Esophagus squamous epithelium (tissue), 5 donors: Measurements from ENCODE around the gene ZFP62. TPM values are rescaled to one million over a fixed set of nuclear protein-coding genes. Genes with fewer than 3 reads are reported as not detected.
A peak's percentile ranks its signal among the peaks of the same experiment; 100 is the strongest.

Experiments used
- DNase-seq: peaks from one replicate; lab custom pipeline; 2025; lab: John Stamatoyannopoulos, UW
- H3K27ac ChIP-seq, 4 donors: fragments of 200-600 bp; sonication (generic); one replicate each; pipeline ENCODE4 v1.5.1; 2016 to 2019; ENCODE audit warnings: mild to moderate bottlenecking in 1 of 4
- H3K27me3 ChIP-seq, 4 donors: fragments of 200-600 bp; sonication (generic); 1 replicate in 3 of 4; 2 replicates in 1 of 4; pipeline versions ENCODE4 v1.5.1 to v1.6.0; 2017 to 2021; ENCODE audit warnings: antibody characterized with exemption in 1 of 4
- H3K36me3 ChIP-seq, 3 donors: fragments of 200-600 bp; sonication (generic); one replicate each; pipeline ENCODE4 v1.5.1; 2016 to 2019
- H3K4me1 ChIP-seq, 3 donors: fragments of 200-600 bp; sonication (generic); one replicate each; pipeline ENCODE4 v1.5.1; 2017 to 2019
- H3K4me3 ChIP-seq, 4 donors: fragments of 200-600 bp; sonication (generic); 1 replicate in 3 of 4; 2 replicates in 1 of 4; pipeline ENCODE4 v1.5.1; 2016 to 2019; ENCODE audit warnings: mild to moderate bottlenecking in 2 of 4, moderate library complexity in 1 of 4
- H3K9me3 ChIP-seq, 3 donors: fragments of 200-600 bp; sonication (generic); one replicate each; pipeline ENCODE4 v1.5.1; 2016 to 2019
- POLR2A ChIP-seq, 4 donors: fragments of 450-650 bp; IDR thresholded peaks; one replicate each; pipeline ENCODE4 v1.6.1; 2017; ENCODE audit warnings: antibody characterized with exemption in 4 of 4, mild to moderate bottlenecking in 4 of 4, moderate library complexity in 3 of 4
- WGBS, 2 donors: methylation state at CpG; one replicate each; pipeline ENCODE4 v1.1.5; 2018; 5-methylcytosine and 5-hydroxymethylcytosine counted together
- intact Hi-C: fragments of 100-400 bp; cut with DNase I; formaldehyde crosslinking; loops from one replicate; pipeline ENCODE4 v1.15.0; 2022
- total RNA-seq, 4 donors: library from RNA; depleted of rRNA; stranded (reverse); fragments of >200 nt; gene quantifications; one replicate each; pipeline ENCODE4 v1.1.0, GENCODE V29; 2016
- TF ChIP-seq, protein P1 (sequence below), 6 experiments: fragments of 450-650 bp in 4 of 6; fragments of 200-600 bp in 2 of 6; sonication (generic) in 2 of 6; IDR thresholded peaks; one replicate each; pipeline ENCODE4 v1.5.1; 2016 to 2019; ENCODE audit warnings: antibody characterized with exemption in 6 of 6, mild to moderate bottlenecking in 4 of 6, moderate library complexity in 4 of 6
- donor health status: DM: yes; HTN: yes; CAD: no.

Gene ZFP62
- total RNA-seq, 4 donors from 2014 or later, result 8.9 to 32.6 (median 19.2) TPM

DNA sequence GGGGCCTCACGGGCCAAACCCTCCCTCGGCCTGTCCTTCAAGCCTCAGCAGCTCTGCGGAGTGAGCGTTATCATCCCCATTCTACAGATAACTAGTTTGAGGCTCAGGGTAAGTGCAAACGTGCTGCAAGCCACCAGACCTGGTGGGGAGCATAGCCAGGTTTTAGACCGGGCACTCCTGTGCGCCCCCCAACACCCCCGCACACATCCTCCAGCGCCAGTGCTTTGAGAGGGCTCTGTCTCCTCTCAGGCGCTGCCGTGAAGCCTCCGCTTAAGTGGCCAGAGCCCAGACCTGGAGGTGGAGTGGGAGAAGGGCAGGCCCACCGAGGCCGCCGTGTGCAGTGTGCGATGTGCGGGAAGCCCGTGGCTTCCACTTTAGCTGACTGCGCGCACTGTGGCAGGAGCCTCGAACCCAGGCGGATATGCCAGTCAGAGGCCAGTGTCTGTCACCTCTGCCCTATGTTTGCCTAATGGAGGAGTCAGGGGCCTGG, 56.9 kb downstream of the ZFP62 start:
- Histone ChIP-seq H3K4me1 (peaks cover 74 to 92% (median 84%) of the 10 kb centered on the region in 3 donors), H3K4me3 (peak overlapping the region in 3 of 4 donors; percentile 87 to 98 (median 88)), H3K27ac (peak overlapping the region; percentile 97 to 99 (median 98)), H3K36me3 (peaks cover 0 to 16% (median 4%) of the 10 kb centered on the region in 3 donors), H3K9me3 (no peaks in the 10 kb centered on the region), H3K27me3 (no peaks in the 10 kb centered on the region)
- DNase-seq, result no peak
- 78 to 85% methylated on average over 8 to 9 of the region's 22 CpGs for WGBS, 2 donors
- intact Hi-C loops, result no loop called here
- TF ChIP-seq, protein P1, sequence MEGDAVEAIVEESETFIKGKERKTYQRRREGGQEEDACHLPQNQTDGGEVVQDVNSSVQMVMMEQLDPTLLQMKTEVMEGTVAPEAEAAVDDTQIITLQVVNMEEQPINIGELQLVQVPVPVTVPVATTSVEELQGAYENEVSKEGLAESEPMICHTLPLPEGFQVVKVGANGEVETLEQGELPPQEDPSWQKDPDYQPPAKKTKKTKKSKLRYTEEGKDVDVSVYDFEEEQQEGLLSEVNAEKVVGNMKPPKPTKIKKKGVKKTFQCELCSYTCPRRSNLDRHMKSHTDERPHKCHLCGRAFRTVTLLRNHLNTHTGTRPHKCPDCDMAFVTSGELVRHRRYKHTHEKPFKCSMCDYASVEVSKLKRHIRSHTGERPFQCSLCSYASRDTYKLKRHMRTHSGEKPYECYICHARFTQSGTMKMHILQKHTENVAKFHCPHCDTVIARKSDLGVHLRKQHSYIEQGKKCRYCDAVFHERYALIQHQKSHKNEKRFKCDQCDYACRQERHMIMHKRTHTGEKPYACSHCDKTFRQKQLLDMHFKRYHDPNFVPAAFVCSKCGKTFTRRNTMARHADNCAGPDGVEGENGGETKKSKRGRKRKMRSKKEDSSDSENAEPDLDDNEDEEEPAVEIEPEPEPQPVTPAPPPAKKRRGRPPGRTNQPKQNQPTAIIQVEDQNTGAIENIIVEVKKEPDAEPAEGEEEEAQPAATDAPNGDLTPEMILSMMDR (IDR thresholded peaks at IDR 0.05), result no peak
- no peak for TF ChIP-seq POLR2A (IDR thresholded peaks at IDR 0.05)

DNA sequence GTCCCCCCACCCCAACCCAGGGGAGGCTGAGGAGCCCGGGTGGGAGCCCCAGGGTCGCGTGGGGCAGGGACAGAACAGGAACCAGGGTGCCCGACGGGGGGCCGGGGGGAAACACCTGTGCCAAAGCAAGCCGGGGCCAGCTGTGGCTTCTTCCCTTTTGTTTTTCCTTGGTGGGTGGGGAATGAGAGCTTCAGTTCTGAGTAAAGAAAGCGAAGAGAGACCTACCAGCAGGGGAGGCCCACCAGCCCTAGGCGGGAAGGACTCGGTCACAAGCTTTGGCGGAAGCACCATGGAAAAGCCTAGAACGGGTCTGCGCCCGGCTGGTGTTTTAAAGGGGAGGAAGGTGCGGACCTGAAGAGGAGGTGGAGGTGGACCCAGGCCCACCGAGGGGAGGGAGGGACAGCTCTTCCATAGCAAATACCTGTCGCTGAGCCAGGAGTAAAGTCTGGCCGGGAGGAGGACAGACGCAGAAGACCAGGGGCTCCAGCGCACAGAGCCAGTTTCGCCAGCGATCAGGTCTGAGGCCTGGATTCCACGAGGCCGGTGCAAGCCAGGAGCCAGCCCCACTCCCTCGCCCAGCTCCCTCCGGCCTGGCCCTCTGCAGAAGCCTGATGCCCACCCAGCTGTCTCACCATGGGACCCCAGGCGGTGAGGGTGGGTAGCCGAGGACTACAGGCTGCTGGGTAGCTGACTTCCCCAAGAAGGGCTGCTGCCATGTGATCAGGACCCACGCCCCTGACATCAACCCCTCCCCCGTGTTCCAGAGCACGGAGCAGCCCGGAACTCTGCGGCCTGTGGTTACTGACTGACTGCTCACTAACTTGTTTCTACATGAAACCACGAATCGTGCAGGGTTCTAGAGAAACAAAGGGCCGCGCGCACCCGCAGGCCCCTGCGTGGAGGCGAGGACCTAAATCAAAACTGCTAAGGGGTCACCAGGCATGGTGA, 57.6 kb downstream of the ZFP62 start:
- Histone ChIP-seq H3K27ac (peak overlapping the region; percentile 97 to 99 (median 98)), H3K36me3 (peaks cover 0 to 16% (median 4%) of the 10 kb centered on the region in 3 donors), H3K27me3 (no peaks in the 10 kb centered on the region), H3K4me3 (peak overlapping the region; percentile 87 to 98 (median 88)), H3K9me3 (no peaks in the 10 kb centered on the region), H3K4me1 (peaks cover 75 to 92% (median 84%) of the 10 kb centered on the region in 3 donors)
- WGBS, 2 donors, result 12 to 25% methylated on average over 14 to 26 of the region's 41 CpGs
- intact Hi-C loops, result no loop called here
- DNase-seq, result peak; percentile 76
- TF ChIP-seq, protein P1 (IDR thresholded peaks at IDR 0.05), result peak in 2 of 6 experiments; percentile 11 to 17
- TF ChIP-seq POLR2A (IDR thresholded peaks at IDR 0.05), result peak in 2 of 4 donors; percentile 44 to 77

DNA sequence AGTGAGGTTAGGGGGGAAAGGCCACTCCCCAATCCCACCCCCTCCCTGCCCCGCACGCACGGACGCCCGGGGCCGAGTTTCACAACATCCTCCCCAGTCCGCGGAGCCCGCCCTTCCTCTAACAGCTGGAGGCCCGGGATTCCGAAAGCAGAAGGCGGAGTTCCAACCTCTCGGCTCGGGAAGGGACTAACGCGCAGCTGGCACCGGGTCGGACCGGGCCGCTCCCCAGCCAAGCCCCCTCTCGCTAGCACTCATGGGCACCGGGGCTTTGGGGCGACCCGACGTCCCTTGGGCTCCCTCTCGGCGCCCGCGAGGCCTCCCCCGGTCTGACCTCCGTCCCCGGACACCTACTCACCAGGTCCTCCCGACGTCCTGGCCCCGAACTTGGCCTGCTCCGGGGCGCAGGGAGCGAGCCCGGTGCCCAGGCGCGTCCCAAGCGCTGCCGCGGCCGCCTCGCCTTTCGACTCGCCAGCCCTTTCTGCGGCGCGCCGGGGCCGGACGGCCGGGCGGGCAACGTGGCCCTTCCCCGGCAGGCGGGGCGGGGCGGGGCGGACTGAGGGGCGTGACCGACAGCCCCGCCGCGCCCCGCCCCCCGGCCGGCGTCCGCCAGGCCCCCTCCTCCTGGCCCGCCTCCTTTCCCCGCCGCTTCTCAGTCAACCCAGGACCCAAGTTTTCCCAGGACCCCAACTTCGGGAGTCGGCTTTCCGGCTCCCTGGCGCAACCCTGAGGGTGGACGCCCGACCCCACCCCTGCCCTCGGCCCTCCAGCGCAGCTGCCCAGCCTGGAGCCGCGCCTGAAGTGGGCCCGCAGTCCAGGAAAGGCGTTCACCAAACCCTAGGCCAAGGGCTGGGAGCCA, 58.5 kb downstream of the ZFP62 start, which contains the start of gene MGAT1:
TSS of gene MGAT1 (minus strand) at position 482 of the 856 bp plus-strand sequence. CDS start 9,835 bp downstream, outside the sequence.
- Histone ChIP-seq H3K4me1 (peaks cover 75 to 92% (median 84%) of the 10 kb centered on the region in 3 donors), H3K27me3 (no peaks in the 10 kb centered on the region), H3K4me3 (peak within 1 kb of the TSS; percentile 87 to 98 (median 88)), H3K9me3 (no peaks in the 10 kb centered on the region), H3K27ac (peak within 1 kb of the TSS; percentile 97 to 99 (median 98)), H3K36me3 (peaks cover 0 to 16% (median 4%) of the 10 kb centered on the region in 3 donors)
- peak in 3 of 4 donors; percentile 43 to 92 (median 81) for TF ChIP-seq POLR2A (IDR thresholded peaks at IDR 0.05)
- TF ChIP-seq, protein P1 (IDR thresholded peaks at IDR 0.05), result peak in 1 of 6 experiments; percentile 7
- intact Hi-C loops, result no loop called here
- 0 to 3% methylated on average over 9 to 21 of the region's 87 CpGs for WGBS, 2 donors
- peak; percentile 56 for DNase-seq

DNA sequence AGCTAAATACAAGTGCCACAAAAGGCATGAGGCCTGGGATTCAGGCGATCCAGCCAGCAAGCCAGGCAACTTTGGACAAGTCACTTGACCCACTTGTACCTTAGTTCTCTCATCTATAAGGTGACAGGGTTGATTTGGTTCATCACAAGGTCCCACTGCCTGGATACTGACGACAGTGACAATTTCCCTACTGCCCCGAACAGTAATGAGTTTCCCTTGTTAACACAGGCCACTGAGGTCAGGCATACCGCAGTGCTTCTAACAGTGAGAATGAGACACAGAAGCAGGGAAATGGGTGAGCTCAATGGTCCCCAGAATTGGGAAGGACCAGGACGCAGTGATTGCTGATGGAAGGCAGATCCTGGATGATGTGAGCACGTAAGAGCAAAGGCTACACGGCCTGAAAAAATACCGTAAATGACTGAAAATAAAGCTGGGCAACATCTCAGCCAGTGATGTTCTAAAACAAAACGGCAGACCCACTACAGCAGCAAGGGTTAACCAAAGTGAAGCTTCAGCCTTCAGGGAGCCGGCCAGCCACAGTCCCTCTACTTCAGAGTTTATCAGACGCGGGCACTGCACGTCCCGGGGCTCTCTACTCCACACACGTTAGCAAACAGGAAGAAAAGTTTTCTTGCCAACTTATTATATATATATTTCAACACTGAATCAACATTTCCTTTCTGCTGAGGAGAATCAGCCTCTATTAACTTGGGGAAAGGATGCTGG, 59.3 kb downstream of the ZFP62 start:
- Histone ChIP-seq H3K4me3 (peak overlapping the region; percentile 87 to 98 (median 88)), H3K9me3 (no peaks in the 10 kb centered on the region), H3K27me3 (no peaks in the 10 kb centered on the region), H3K27ac (peak overlapping the region; percentile 97 to 99 (median 98)), H3K36me3 (peaks cover 0 to 13% (median 4%) of the 10 kb centered on the region in 3 donors), H3K4me1 (peaks cover 75 to 92% (median 84%) of the 10 kb centered on the region in 3 donors)
- WGBS, 2 donors, result 12 to 17% methylated on average over 15 of the region's 15 CpGs
- TF ChIP-seq, protein P1 (IDR thresholded peaks at IDR 0.05), result no peak
- TF ChIP-seq POLR2A (IDR thresholded peaks at IDR 0.05), result no peak
- DNase-seq, result no peak
- intact Hi-C loops, result no loop called here
